Brain microvascular endothelial cell (primary cell): ENCODE data around the gene IL12RB1.
"Not testable (repeated sequence)": the region's sequence is repeated elsewhere in the genome, so short reads cannot be mapped to it uniquely, and the experiment has no call there.

Source experiments
- DNase-seq: peaks from one replicate; pipeline ENCODE4 v3.0.0-alpha.2; 2020
- H3K27ac ChIP-seq: fragments of 250-450 bp; sonication (Bioruptor Pico); 2 replicates; pipeline ENCODE4 v1.5.1; 2020; ENCODE audit warnings: mild to moderate bottlenecking, moderate library complexity
- H3K27me3 ChIP-seq: fragments of 250-450 bp; sonication (Bioruptor Pico); replicated peaks from 2 replicates; pipeline ENCODE4 v1.5.1; 2020; ENCODE audit warnings: mild to moderate bottlenecking
- H3K36me3 ChIP-seq: fragments of 250-450 bp; sonication (Bioruptor Pico); replicated peaks from 2 replicates; pipeline ENCODE4 v1.5.1; 2020; ENCODE audit warnings: mild to moderate bottlenecking
- H3K4me3 ChIP-seq: 2 replicates; pipeline ENCODE4 v1.5.1; 2011; ENCODE audit warnings: low read depth, mild to moderate bottlenecking, control low read depth, low read length, moderate library complexity
- CTCF ChIP-seq: IDR thresholded peaks from 2 replicates; pipeline ENCODE4 v1.5.1; 2011; ENCODE audit warnings: low read depth, mild to moderate bottlenecking, moderate library complexity, low read length, control low read depth, inconsistent platforms; ENCODE audit errors: missing control alignments
- in situ Hi-C: cut with HindIII; loops from 2 replicates; pipeline ENCODE4 v1.10.0; 2017; ENCODE audit warnings: low sequenced_read_pairs, low pct_ligation_motif_present

The IL12RB1 gene

DNA sequence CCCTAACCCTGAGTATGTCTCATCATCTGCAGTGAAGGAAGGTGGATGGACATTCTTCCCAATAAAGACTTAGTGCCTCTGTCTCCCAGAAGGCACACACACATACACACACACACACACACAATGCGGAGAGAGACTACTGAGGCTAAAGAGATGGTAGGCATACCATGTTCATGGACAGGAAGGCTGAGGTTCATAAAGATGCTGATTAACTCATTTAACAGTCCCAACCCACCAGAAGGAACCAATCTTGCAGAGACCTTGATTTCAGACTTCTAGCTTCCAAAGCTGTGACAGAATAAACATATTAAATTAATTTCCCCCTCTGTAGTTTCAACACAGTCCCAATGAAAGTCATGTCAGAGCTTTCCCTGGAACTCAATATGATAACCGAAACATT lies 45.7 kb downstream of the IL12RB1 start:
- no peak for DNase-seq
- TF ChIP-seq CTCF = no peak
- in situ Hi-C loops = no loop called here
- H3K36me3 ChIP-seq = no peaks in the 10 kb centered on the region
- no peaks in the 10 kb centered on the region for H3K27me3 ChIP-seq
- no peak overlapping the region for H3K27ac ChIP-seq
- H3K4me3 ChIP-seq = no peak overlapping the region

DNA sequence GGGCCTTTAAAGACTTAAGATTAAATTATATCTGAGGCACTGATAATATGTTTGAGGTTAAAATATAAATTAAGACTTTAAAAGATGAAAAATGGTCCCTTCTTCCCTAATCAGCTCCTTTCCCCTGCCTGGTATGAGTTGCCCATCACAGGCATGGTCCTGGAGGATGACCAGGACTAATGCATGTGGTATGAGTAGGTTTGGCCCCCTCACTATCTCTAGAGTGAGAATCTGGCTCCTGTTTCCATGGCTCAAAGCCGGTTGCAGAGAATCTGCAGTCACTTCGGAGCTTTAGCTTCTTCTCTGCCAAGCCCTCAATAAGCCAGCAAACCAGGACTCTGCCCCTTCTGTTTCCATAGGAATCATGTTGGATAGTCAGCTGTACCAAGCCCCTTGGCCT lies 54.6 kb downstream of the IL12RB1 start:
- DNase-seq, H3K4me3 ChIP-seq, H3K27me3 ChIP-seq, in situ Hi-C loops, H3K36me3 ChIP-seq, H3K27ac ChIP-seq: not testable (repeated sequence)

- H3K27me3 ChIP-seq, in situ Hi-C loops, H3K27ac ChIP-seq, DNase-seq, H3K4me3 ChIP-seq, H3K36me3 ChIP-seq: not testable (repeated sequence)
Measured at GRCh38 chr19:18031401-18031800, 55.3 kb downstream of the IL12RB1 start.

- no peak for TF ChIP-seq CTCF
- Histone ChIP-seq H3K27me3 (no peaks in the 10 kb centered on the region), H3K4me3 (no peak overlapping the region), H3K36me3 (no peaks in the 10 kb centered on the region), H3K27ac (no peak overlapping the region)
- in situ Hi-C loops = no loop called here
- DNase-seq = no peak
Measured at GRCh38 chr19:18029617-18030338, 57.0 kb downstream of the IL12RB1 start.

DNA sequence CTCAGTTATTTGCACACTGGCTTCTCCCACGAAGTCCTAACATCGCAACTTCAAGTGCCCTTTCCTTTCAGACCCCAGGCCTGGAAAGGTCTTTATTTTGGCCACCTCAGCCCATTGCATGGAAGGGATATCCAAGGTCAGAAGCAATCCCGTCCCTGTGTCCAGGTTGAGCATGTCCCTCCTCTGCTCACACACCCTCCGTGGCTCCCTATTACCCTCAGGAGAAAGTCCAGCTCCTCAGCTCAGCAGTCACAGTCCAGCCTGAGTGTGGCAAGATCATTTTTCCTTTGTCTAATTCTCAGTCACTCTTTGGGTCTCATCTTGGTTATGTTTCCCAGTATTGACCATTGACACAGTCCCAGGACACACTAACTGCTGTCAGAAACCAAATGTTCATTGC lies 59.6 kb downstream of the IL12RB1 start:
- in situ Hi-C loops = no loop called here
- Histone ChIP-seq H3K27me3 (no peaks in the 10 kb centered on the region), H3K27ac (no peak overlapping the region), H3K4me3 (no peak overlapping the region), H3K36me3 (no peaks in the 10 kb centered on the region)
- no peak for TF ChIP-seq CTCF
- no peak for DNase-seq

DNA sequence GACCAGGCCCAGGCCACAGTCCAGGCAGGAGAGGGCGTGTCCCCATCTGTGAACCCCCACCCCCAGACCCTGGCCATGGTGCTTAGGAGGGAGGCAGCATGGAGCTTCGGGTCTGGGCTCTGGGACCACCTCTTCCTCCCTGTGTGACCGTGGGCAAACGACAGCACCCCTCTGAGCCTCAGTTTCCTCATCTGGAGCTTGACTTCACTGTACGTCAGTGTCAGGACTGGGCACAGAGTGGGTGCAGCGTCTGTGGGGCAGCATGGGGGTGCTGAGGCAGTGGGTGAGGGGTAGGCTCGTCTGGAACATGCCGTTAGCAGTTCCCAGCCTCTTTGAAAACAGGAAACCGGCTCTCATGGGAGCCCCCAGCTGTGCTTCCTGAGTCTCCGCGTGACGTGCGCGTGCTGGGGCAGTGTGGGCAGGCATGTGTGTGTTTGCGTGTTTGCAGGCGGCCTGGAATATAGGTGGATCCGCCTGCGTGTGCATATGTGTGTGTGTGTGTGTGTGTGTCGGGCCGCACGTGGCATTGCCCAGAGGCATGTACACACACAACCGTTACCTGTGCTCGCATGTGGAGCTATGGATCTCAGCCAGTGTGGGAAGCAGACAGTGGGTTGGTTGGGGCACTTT lies 63.0 kb downstream of the IL12RB1 start:
- no peak overlapping the region for H3K4me3 ChIP-seq
- peak; percentile 87 for DNase-seq
- in situ Hi-C loops = no loop called here
- H3K36me3 ChIP-seq = no peaks in the 10 kb centered on the region
- peak overlapping the region; percentile 69 for H3K27ac ChIP-seq
- no peaks in the 10 kb centered on the region for H3K27me3 ChIP-seq
- TF ChIP-seq CTCF = no peak
